Small intestine (tissue), 7 donors: ENCODE data around the gene NCOA7. TPM values are rescaled to one million over a fixed set of nuclear protein-coding genes. Genes with fewer than 3 reads are reported as not detected.
"Not testable (repeated sequence)": the region's sequence is repeated elsewhere in the genome, so short reads cannot be mapped to it uniquely, and the experiment has no call there.

ENCODE experiments used
- DNase-seq, 2 donors: peaks; one replicate each; pipeline versions ENCODE4 v3.0.0 to v3.0.0-alpha.2; 2013
- FAIRE-seq: peaks from 2 replicates; lab custom pipeline; 2012; peaks lifted over from hg19 to GRCh38; lab: Jason Lieb, UNC
- H3K27ac ChIP-seq, 3 donors: one replicate each; pipeline ENCODE4 v1.5.1; 2013; ENCODE audit warnings: low read length in 2 of 3, mild to moderate bottlenecking in 2 of 3, control low read depth in 1 of 3, inconsistent platforms in 1 of 3, low read depth in 1 of 3, moderate library complexity in 1 of 3
- H3K27me3 ChIP-seq, 3 donors: one replicate each; pipeline ENCODE4 v1.6.1; 2013; ENCODE audit warnings: low read length in 3 of 3, inconsistent platforms in 1 of 3; ENCODE audit not compliant: control insufficient read depth in 3 of 3, insufficient read depth in 3 of 3
- H3K36me3 ChIP-seq, 3 donors: one replicate each; pipeline ENCODE4 v1.6.1; 2013; ENCODE audit warnings: low read length in 3 of 3, inconsistent platforms in 1 of 3, low read depth in 1 of 3, mild to moderate bottlenecking in 1 of 3, moderate library complexity in 1 of 3; ENCODE audit not compliant: control insufficient read depth in 3 of 3, insufficient read depth in 2 of 3
- H3K4me1 ChIP-seq, 3 donors: one replicate each; pipeline ENCODE4 v1.6.1; 2013; ENCODE audit warnings: low read length in 2 of 3, inconsistent platforms in 1 of 3, low read depth in 1 of 3, mild to moderate bottlenecking in 1 of 3, moderate library complexity in 1 of 3; ENCODE audit not compliant: control insufficient read depth in 3 of 3, insufficient read depth in 2 of 3
- H3K4me3 ChIP-seq, 3 donors: one replicate each; pipeline ENCODE4 v1.5.1; 2013; ENCODE audit warnings: low read length in 3 of 3, control low read depth in 1 of 3, inconsistent platforms in 1 of 3, low read depth in 1 of 3, mild to moderate bottlenecking in 1 of 3, moderate library complexity in 1 of 3
- H3K9me3 ChIP-seq, 2 donors: one replicate each; pipeline ENCODE4 v1.6.1; 2013; ENCODE audit warnings: low read depth in 1 of 2, low read length in 1 of 2; ENCODE audit not compliant: control insufficient read depth in 2 of 2, insufficient read depth in 1 of 2
- WGBS, 3 donors: extraction: QIAGEN DNeasy Blood & Tissue Kit; methylation state at CpG; one replicate each; pipeline ENCODE4 v1.1.7; 2013; 5-methylcytosine and 5-hydroxymethylcytosine counted together
- polyA plus RNA-seq, 4 donors: library from polyadenylated mRNA; stranded (reverse) in 3 of 4; unstranded in 1 of 4; fragments of 200-250 nt in 3 of 4; fragments of 120-200 nt in 1 of 4; gene quantifications; one replicate each; pipeline versions ENCODE4 v1.2.1 to v1.2.3, GENCODE V29; 2013
- donor health status: healthy with polysubstance abuse.
- donor health status: control.
- donor health status: control.
- donor health status: Bipolar disorder and iron deficiency.
- donor health status: healthy.

The NCOA7 gene
- polyA plus RNA-seq, 4 donors: 10.7 to 51.0 (median 26.8) TPM

DNA sequence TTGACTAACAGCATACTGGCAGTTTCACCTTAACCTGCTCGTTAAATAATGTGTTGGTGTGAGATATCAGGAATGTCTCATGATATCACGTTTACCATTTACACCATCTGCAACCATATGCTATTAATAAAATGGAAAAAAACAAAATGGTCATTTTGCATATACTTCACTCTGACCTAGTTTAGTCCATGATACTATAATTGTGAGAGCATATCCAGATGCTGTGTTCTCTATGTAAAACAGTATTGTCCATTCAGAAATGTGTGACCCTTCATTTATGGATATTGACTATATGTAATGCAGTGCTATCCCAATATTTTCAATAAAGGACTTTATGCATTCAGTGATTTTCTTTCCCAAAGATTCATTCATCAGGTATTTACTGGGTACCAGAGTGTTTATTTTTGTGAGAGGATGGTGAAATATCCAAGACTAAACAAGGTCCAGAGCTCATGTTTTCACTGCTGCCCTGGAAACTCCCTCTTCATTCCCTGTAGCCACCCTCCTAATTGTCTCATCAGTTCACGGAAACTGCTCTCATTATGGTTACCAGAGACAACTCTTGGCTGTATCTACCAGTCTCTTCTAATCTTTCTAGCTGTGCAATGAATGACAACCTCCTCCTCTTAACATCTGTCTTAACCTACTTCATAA, 140.1 kb downstream of the NCOA7 start:
- DNase-seq: no peak
- H3K27me3 ChIP-seq: no peaks in the 10 kb centered on the region
- no peaks in the 10 kb centered on the region for H3K9me3 ChIP-seq
- H3K4me3 ChIP-seq: no peak overlapping the region
- no peaks in the 10 kb centered on the region for H3K4me1 ChIP-seq
- no peak for FAIRE-seq
- H3K27ac ChIP-seq: no peak overlapping the region
- H3K36me3 ChIP-seq: peaks cover 11 to 16% (median 12%) of the 10 kb centered on the region in 3 donors
- 80 to 91% (median 90%) methylated on average over 3 of the region's 3 CpGs for WGBS, 3 donors

DNA sequence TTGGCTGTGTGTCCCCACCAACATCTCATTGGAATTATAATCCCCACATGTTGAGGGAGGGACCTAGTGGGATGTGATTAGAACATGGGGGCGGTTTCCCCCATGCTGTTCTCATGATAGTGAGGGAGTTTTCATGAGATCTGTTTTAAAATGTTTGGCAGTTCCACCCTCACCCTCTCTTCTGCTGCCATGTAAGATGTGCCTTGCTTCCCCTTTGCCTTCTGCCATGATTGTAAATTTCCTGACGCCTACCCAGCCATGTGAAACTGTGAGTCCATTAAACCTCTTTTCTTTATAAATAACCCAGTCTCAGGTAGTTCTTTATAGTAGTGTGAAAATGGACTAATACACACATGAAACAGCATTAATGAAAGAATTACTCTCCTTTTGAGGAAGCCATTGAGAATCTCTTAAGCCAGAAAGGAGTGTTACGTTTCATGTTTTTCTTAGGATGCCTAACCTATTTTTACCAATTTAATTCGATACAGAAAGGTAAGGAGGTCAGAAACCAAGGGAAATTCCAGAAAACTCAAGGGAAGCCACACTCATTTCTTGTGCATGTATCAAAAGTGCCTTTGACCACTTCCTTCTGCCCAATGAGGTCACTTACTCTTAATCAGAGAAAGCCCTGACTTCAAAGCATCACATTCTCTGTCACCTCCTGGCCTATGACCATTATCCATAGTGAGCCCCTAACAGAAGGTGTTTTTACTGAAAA, 141.1 kb downstream of the NCOA7 start:
- FAIRE-seq (no peak), DNase-seq (no peak)
- no peaks in the 10 kb centered on the region for H3K9me3 ChIP-seq
- peaks cover 10 to 13% (median 10%) of the 10 kb centered on the region in 3 donors for H3K36me3 ChIP-seq
- no peaks in the 10 kb centered on the region for H3K27me3 ChIP-seq
- no peaks in the 10 kb centered on the region for H3K4me1 ChIP-seq
- WGBS, 3 donors: 86 to 92% (median 90%) methylated on average over 4 of the region's 4 CpGs
- no peak overlapping the region for H3K27ac ChIP-seq
- H3K4me3 ChIP-seq: no peak overlapping the region

DNA sequence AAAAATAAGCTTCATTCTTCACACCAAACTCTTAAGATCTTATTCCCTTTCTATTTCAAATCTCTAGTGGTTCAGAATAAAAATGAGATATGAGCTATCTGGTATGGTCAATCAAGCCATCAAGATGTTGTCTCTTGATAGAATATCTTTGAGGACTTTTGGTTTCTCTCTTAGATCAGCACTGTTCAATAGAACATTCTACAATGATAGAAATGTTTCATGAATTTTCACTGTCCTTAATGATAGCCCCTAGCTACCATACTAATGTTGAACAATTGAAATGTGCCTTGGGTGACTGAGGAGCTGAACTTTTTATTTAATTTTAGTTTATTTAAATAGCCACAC, 141.7 kb downstream of the NCOA7 start:
- no peaks in the 10 kb centered on the region for H3K27me3 ChIP-seq
- DNase-seq: no peak
- H3K36me3 ChIP-seq: peaks cover 10 to 13% (median 10%) of the 10 kb centered on the region in 3 donors
- no peak overlapping the region for H3K27ac ChIP-seq
- no peak for FAIRE-seq
- H3K9me3 ChIP-seq: no peaks in the 10 kb centered on the region
- no peak overlapping the region for H3K4me3 ChIP-seq
- H3K4me1 ChIP-seq: no peaks in the 10 kb centered on the region

DNA sequence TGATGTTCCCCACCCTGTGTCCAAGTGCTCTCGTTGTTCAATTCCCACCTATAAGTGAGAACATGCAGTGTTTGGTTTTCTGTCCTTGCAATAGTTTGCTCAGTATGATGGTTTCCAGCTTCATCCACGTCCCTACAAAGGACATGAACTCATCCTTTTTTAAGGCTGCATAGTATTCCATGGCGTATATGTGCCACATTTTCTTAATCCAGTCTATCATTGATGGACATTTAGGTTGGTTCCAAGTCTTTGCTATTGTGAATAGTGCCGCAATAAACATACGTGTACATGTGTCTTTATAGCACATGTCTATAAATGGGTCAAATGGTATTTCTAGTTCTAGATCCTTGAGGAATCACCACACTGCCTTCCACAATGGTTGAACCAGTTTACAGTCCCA, 144.8 kb downstream of the NCOA7 start:
- WGBS, 3 donors: 75 to 89% (median 88%) methylated on average over 5 of the region's 5 CpGs
- not testable (repeated sequence) for H3K36me3 ChIP-seq, H3K9me3 ChIP-seq, H3K4me1 ChIP-seq, H3K4me3 ChIP-seq, FAIRE-seq, DNase-seq, H3K27me3 ChIP-seq, H3K27ac ChIP-seq

DNA sequence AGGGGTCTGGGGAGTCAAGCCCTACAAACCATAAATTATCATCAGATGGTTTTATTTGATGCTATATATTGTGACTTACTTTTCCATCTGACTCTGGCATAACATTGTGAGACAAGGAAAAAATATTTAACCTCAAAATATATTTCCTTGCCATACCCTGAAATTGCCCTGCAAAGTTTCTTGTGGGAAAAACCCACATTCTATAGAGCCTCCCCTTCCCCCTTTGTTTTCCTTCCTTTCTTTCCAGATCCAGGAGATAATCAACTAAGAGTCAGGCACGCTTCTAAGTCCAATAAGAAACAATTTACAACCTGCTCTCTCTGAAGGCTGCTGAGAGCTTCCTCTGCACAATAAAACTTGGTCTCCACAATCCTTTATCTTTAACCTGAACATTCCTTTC, 148.3 kb downstream of the NCOA7 start:
- Histone ChIP-seq H3K9me3 (no peaks in the 10 kb centered on the region), H3K4me1 (peaks cover 0 to 19% (median 2%) of the 10 kb centered on the region in 3 donors), H3K27ac (no peak overlapping the region), H3K36me3 (no peaks in the 10 kb centered on the region), H3K4me3 (no peak overlapping the region), H3K27me3 (no peaks in the 10 kb centered on the region)
- WGBS, 3 donors: 12 to 42% (median 35%) methylated on average over 1 of the region's 1 CpG
- FAIRE-seq (no peak), DNase-seq (no peak)

DNA sequence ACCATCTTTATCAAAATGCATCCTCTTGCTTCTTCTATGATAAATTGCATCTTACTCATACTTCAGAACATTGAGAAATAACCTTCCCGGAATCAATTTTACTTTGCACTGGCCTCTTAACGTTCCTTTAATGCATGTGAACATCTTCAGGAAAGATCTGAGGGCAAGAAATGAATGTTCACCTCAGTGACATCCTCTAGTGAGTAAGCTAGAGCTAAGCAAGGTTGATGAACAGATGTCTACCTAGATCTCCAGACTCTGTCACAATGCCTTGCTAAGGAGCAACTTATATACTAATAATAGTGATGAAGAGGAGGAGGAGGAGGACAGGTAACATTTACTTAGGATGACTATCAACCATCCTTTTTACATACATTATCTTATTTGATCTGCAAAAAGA, 149.0 kb downstream of the NCOA7 start:
- peaks cover 0 to 19% (median 2%) of the 10 kb centered on the region in 3 donors for H3K4me1 ChIP-seq
- WGBS, 3 donors: 77 to 93% (median 80%) methylated on average over 2 of the region's 2 CpGs
- no peak overlapping the region for H3K27ac ChIP-seq
- no peaks in the 10 kb centered on the region for H3K36me3 ChIP-seq
- no peaks in the 10 kb centered on the region for H3K27me3 ChIP-seq
- H3K9me3 ChIP-seq: no peaks in the 10 kb centered on the region
- FAIRE-seq (no peak), DNase-seq (no peak)
- H3K4me3 ChIP-seq: no peak overlapping the region

DNA sequence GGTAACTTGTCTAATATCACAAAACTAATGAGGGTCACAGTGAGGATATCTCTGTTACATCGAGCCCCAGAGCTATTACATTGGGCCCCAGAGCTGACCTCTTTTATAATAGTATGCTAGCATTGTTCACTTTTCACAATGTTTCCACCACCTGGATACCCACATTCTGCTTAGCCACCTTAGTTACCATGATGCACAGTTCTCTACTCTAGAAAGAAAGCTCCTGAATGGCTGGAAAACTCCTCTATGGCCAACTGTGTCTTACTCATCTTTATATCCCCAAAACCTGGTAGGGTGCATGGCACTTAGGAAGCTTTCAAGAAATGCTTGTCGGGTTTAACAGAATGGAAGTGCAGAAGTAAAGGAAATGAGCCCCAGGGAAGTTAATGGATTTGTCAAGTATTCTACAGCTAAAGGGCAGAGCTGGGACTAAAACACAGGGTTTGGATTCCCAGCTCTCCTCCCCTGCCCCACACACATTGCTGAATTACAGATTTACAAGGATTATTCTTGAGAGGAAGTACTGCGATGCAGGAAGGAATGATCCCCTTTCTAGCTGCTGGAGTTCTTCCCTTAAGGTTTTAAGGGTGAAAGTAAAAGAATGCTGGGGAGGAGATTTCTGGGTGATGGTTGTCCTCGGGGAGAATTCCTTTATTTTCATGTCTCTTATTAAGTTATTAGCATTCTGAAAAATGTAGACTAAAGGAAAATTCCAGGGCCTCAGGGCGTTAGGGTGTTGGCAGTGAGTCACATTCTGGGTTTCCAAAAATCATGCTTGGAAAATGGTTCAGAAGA, 149.7 kb downstream of the NCOA7 start:
- WGBS, 3 donors: 57 to 67% (median 59%) methylated on average over 5 of the region's 5 CpGs
- no peaks in the 10 kb centered on the region for H3K9me3 ChIP-seq
- no peak overlapping the region for H3K27ac ChIP-seq
- no peaks in the 10 kb centered on the region for H3K36me3 ChIP-seq
- H3K27me3 ChIP-seq: no peaks in the 10 kb centered on the region
- H3K4me1 ChIP-seq: peaks cover 0 to 24% (median 2%) of the 10 kb centered on the region in 3 donors
- FAIRE-seq (no peak), DNase-seq (no peak)
- H3K4me3 ChIP-seq: no peak overlapping the region

DNA sequence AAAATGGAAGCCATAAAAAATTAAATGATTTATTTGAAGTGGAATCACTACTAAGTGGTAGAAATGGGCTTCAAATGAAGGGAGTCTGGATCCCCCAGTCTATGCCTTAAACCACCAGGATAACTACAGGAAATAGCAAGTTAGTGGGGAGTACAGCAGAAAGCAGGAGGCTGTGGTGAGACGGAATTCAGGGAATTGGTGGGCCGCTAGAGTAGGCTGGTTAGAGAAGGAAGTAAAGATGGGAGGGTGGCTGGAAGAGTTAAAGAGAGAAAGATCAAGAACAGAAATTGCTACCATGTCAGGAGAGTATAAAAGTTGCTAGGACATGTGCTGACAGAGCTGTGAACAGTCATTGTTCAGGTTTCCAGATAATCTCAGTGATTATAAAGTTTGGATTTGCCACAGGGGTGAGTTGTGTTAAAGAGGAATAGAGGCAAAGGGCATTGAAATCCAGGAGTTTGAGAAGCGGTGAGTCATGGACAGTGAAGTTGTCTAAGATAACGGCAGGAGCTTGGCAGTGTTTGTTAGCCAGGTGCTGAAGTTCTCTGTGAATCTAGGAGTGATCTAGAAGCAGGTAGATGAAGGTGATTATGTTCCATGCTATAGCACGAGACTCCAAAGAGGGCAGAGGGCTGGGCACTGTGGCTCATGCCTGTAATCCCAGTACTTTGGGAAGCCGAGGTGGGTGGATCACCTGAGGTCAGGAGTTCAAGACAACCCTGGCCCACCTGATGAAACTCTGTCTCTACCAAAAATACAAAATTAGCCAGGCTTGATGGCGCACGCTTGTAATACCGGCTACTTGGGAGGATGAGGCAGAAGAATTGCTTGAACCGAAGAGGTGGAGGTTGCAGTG, 152.1 kb downstream of the NCOA7 start:
- whole genome bisulfite sequencing, 3 donors: 27 to 71% (median 46%) methylated on average over 10 of the region's 10 CpGs
- Histone ChIP-seq H3K4me3 (no peak overlapping the region), H3K27me3 (no peaks in the 10 kb centered on the region), H3K9me3 (no peaks in the 10 kb centered on the region), H3K4me1 (peaks cover 5 to 41% (median 8%) of the 10 kb centered on the region in 3 donors), H3K36me3 (no peaks in the 10 kb centered on the region), H3K27ac (peak overlapping the region; percentile 84 to 89 (median 87))
- no peak for FAIRE-seq
- peak; percentile 76 to 94 for DNase-seq
